ENCODE results near the gene PAX8.

Gene PAX8

GRCh38 chr2:113203901-113204519 is 74.7 kb downstream of the PAX8 start:
- DNase-seq (ENCODE audit: low read depth): peak; percentile 57

DNA sequence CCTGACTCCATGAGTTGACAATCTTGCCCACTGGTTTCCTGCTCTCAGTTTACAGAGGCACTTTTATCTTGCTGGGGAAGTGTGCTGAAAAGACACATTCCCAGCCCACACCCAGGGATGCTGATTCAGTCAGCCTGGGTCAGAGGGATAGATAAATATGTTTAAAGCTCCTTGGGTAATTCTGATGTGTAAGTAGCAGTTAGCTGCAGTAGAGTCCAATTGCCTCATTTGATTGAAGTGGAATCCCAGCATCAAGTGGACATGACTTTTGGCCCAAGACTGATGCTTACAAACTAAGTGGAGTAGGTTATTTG is 75.5 kb downstream of the PAX8 start:
- no peak for DNase-seq (ENCODE audit: low read depth)

- DNase-seq (ENCODE audit: low read depth): no peak
Observed at GRCh38 chr2:113202305-113203216, 76.2 kb downstream of the PAX8 start.

GRCh38 chr2:113201496-113202304 is 77.0 kb downstream of the PAX8 start:
- DNase-seq (ENCODE audit: low read depth): no peak

GRCh38 chr2:113200736-113201490 is 77.8 kb downstream of the PAX8 start:
- DNase-seq (ENCODE audit: low read depth): no peak

DNA sequence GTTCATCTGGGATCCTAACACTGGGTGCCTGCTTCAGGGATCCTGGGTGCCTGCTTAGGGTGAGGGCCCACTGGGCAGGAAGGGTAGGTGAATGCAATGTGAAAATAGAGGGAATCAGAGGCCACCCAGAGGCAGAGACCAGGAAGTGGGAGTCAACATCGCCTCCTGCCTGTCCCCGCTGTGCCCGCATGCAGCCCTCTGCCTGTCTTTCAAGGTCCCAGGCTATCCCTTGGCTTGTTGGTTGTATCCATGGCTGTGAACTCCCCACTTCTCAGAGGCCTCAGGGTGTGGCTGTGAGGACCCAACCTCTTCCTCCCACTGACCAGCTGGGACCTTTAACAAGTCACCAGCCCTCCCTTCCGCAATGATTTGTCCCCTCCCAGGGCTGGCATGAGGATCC is 78.5 kb downstream of the PAX8 start:
- no peak for DNase-seq (ENCODE audit: low read depth)

DNA sequence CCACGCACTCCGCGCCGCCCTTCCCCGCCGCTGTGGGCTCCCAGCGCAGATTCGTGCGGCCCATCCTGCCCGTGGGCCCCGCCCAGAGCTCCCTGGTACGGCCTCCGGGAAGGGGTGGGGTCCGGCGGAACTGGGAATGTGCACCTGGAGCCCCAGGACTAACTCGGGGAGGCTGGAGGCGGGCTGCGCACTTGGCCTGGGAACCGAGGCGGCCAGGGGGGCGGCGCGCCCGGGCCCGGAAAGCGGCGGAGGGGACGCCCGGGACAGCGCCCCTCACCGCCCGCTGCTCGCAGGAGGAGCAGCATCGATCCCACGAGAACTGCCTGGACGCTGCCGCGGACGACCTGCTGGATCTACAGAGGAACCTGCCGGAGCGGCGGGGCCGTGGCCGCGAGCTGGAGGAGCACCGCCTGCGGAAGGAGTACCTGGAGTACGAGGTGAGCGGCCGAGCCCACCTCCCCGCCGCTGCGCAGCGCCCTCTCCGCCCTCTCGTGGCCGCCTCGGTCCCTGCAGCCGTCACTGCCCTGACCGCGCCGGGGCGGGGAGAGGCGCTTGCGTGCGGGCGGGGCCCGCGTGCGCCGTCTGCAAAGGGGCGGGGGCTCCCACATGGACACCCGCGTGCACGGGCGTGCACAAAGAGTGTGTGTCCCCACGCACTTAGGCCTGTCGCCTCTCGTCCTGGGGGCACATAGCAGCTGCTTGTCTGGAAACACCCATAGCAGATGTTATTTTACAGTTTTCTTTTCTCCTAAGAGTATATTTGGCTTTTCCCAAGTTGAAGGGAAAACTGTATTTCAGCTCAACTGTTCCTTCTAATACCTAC is 79.7 kb downstream of the PAX8 start:
- DNase-seq (ENCODE audit: low read depth): peak; percentile 48

- DNase-seq (ENCODE audit: low read depth): no peak
Observed at GRCh38 chr2:113198048-113198789, 80.5 kb downstream of the PAX8 start.

DNA sequence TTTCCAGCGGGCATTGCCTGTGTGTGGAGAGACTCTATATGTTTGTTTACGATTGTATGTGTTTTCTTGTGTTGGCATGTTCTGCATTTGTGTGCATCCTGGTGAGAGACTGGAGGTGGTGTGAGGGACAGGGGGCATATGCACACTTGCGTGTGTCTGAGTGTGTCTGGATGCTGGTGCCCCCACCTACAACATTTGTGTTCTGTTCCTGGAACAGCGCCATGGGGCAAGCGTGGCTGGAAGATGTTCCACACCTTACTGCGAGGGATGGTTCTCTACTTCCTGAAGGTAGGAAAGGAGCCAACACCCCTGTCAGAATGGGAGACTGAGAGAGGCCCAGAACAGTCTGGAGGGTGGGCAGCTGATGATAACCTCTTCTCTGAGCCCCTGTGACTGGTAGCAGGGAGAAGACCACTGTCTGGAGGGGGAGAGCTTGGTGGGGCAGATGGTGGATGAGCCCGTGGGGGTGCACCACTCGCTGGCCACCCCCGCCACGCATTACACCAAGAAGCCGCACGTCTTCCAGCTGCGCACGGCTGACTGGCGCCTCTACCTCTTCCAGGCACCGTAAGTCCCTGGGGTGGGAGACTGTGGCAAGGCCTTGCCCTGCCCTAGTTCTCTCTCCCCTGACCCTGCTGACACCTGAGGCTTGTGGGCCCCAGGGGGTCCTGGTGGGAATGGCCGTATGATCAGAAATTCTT is 81.2 kb downstream of the PAX8 start:
- no peak for DNase-seq (ENCODE audit: low read depth)

- DNase-seq (ENCODE audit: low read depth): no peak
Observed at GRCh38 chr2:113196839-113197238, 81.9 kb downstream of the PAX8 start.

DNA sequence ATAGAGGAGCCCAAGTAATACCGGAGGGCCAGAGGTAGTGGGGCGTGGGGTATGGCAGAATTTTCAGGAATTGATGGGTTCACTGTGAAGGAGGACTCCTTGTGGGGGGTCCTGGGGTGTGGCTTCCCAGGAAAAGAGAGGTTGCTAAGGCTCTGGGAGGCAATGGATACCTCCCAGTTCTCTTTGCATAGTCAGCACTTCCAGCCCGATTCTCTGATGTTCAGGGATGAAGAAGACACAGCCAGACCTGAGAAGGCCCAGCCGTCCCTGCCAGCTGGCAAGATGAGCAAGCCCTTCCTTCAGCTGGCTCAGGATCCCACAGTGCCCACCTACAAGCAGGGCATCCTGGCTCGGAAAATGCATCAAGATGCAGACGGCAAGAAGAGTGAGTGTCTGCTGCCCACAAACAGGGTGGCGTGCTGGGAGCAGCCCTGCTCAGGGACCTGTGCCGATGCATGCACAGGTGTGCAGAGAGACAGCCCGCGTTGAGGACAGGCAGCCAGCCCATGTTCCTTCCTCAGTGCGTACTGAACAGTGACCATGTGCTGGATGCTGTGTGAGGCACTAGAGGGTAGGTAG is 82.7 kb downstream of the PAX8 start:
- DNase-seq (ENCODE audit: low read depth): no peak

DNA sequence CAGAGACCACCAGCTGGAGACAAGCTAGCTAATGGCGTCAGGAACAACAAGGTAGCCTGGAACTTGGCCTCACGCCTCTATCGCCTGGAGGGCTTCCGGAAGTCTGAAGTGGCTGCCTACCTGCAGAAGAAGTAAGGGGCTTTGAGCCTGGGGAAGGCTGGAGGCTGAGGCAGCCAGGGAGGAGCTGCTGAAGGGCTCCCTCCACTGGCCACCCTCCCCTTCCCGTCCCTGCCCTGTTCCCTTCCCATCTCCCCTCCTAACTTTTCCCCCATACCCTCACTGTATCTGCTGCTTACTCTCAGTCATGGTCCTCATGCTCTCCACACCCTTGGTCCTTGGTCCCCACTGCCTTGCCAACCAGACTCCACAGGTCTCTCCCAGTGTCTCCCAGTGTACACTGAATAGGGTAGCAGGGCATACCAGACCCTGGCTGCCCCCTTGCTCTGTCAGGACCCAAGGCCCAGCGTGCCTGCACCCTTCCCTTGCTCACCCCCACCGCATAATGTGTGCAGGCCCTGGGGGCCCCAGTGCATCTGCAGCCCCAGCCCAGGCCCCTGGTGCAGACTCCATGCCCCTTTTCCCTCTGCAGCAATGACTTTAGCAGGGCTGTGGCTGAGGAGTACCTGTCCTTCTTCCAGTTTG is 86.1 kb downstream of the PAX8 start:
- no peak for DNase-seq (ENCODE audit: low read depth)

- no peak for DNase-seq (ENCODE audit: low read depth)
Observed at GRCh38 chr2:113190871-113191270, 87.8 kb downstream of the PAX8 start.

- peak; percentile 31 for DNase-seq (ENCODE audit: low read depth)
Observed at GRCh38 chr2:113187771-113188170, 91.0 kb downstream of the PAX8 start.

- no peak for DNase-seq (ENCODE audit: low read depth)
Observed at GRCh38 chr2:113186433-113186796, 92.3 kb downstream of the PAX8 start.

GRCh38 chr2:113185664-113186432 is 92.9 kb downstream of the PAX8 start:
- no peak for DNase-seq (ENCODE audit: low read depth)

DNA sequence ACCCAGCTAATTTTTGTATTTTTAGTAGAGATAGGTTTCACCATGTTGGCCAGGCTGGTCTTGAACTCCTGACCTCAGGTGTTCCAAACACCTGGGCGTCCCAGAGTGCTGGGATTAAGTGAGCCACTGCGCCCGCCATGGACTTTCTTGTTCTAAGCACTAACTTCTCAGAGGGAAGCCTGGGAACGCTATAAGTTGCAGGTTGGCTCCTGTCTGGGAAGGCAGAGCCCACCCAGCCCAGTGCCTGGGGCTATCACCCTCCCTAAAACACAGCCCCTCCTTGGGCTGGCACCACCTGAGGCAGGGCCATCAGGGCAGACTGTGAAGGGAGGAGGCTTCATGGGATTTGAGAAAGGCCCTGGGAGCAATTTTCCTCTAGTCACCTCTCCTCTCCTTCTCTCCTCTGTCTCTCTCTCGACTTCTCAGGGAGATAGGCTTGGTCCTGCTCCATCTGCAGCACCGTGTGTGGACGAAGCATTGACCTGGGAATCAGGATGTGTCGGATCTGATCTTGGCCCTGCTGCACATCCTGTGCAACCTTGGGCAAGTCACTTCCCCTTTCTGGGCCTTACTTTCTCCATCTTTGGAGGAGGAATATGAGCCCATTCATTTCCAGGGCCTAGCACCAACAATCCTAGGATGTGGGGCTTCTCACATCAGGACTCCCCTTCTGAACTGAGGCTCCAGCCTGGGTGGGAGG is 94.0 kb downstream of the PAX8 start:
- DNase-seq (ENCODE audit: low read depth): no peak

DNA sequence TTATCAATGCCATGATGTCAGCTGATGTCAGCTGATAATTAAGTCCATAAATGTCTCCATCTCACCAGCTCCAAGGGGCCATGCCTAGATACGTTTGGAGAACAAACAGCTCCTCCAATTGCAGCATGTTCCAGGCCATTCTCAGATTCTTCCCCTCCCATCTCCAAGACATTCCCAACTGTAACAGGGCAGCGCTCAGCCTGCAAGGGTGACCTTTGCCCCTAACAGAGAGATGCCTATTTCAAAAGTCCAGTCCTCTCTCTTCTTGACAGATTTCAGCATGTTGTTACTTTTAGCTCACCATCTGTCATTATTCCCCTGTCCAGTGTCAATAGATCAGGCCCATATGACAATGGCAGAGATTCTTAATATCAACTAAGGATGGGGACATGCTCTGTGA is 95.0 kb downstream of the PAX8 start:
- DNase-seq (ENCODE audit: low read depth): no peak

Measured in amniotic epithelial cell (primary cell).